Endometrium (tissue), 2 donors: ENCODE measurements around the gene DRICH1.
"Not testable (repeated sequence)": the region's sequence is repeated elsewhere in the genome, so short reads cannot be mapped to it uniquely, and the experiment has no call there.

ENCODE experiments used
- FAIRE-seq: peaks from 2 replicates; lab custom pipeline; 2012; peaks lifted over from hg19 to GRCh38; lab: Jason Lieb, UNC
- donor health status: control.
- donor health status: control.

The DRICH1 gene

GRCh38 chr22:23632178-23632577, at the start of gene DRICH1:
Gene DRICH1, minus strand, starts transcription at chr22:23632321. Its CDS starts 298 bp downstream, at chr22:23632023.
- FAIRE-seq, result no peak

GRCh38 chr22:23681026-23681809, 49.1 kb upstream of the DRICH1 start:
- FAIRE-seq, result no peak

GRCh38 chr22:23678133-23678532, 46.0 kb upstream of the DRICH1 start:
- FAIRE-seq, result no peak

GRCh38 chr22:23677701-23677995, 45.5 kb upstream of the DRICH1 start:
- no peak for FAIRE-seq

GRCh38 chr22:23676841-23677700, 45.0 kb upstream of the DRICH1 start:
- not testable (repeated sequence) for FAIRE-seq

- no peak for FAIRE-seq
These were observed 43.6 kb upstream of the DRICH1 start for GRCh38 chr22:23675502-23676415.

- not testable (repeated sequence) for FAIRE-seq
These were observed 42.9 kb upstream of the DRICH1 start for GRCh38 chr22:23674886-23675501.

GRCh38 chr22:23673826-23674690, 41.9 kb upstream of the DRICH1 start:
- FAIRE-seq, result no peak

- no peak for FAIRE-seq
These were observed 41.0 kb upstream of the DRICH1 start for GRCh38 chr22:23673050-23673620.

- FAIRE-seq, result not testable (repeated sequence)
These were observed 40.4 kb upstream of the DRICH1 start for GRCh38 chr22:23672307-23673049.

GRCh38 chr22:23671387-23671786, 39.3 kb upstream of the DRICH1 start:
- not testable (repeated sequence) for FAIRE-seq

GRCh38 chr22:23670378-23671295, 38.5 kb upstream of the DRICH1 start:
- FAIRE-seq, result no peak

- FAIRE-seq, result not testable (repeated sequence)
These were observed 28.3 kb upstream of the DRICH1 start for GRCh38 chr22:23660381-23660780.

- no peak for FAIRE-seq
These were observed 25.6 kb upstream of the DRICH1 start for GRCh38 chr22:23657727-23658126.

- FAIRE-seq, result no peak
These were observed 23.9 kb upstream of the DRICH1 start for GRCh38 chr22:23655891-23656475.

GRCh38 chr22:23652711-23653110, 20.6 kb upstream of the DRICH1 start:
- no peak for FAIRE-seq

GRCh38 chr22:23652286-23652685, 20.2 kb upstream of the DRICH1 start:
- no peak for FAIRE-seq

- FAIRE-seq, result no peak
These were observed 19.6 kb upstream of the DRICH1 start for GRCh38 chr22:23651676-23652075.
